ENCODE measurements around the gene SLC22A4.

DNA sequence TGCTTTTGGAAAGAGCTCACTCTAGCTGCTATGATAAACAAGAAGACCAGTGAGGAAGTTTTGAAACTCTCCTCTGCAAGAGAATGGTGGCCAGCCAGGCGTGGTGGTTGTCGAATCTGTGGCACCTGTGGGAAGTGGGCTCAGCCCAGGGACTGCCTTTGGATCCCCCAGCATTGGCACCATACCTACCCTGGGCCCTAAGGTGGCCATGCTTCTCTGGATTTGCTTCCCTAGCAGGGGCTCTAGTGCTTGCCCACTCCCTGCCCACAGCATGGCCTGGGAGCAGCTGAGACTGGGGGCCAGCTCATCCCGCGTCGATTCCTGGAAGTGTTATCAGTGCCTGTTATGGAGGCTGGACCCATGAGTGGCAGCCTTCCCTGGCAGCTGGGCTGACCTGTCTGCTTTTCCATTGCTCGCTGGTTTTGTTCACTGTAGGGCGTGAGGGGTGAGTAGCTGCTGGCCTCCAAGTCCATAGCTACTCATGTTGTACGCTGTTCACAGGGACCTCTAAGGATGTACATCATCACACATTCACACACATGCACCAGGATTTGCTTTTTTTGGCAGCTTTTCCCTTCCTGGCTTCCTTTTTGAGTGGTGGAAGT lies 2.3 kb downstream of the SLC22A4 start:
- TF ChIP-seq, protein P1, sequence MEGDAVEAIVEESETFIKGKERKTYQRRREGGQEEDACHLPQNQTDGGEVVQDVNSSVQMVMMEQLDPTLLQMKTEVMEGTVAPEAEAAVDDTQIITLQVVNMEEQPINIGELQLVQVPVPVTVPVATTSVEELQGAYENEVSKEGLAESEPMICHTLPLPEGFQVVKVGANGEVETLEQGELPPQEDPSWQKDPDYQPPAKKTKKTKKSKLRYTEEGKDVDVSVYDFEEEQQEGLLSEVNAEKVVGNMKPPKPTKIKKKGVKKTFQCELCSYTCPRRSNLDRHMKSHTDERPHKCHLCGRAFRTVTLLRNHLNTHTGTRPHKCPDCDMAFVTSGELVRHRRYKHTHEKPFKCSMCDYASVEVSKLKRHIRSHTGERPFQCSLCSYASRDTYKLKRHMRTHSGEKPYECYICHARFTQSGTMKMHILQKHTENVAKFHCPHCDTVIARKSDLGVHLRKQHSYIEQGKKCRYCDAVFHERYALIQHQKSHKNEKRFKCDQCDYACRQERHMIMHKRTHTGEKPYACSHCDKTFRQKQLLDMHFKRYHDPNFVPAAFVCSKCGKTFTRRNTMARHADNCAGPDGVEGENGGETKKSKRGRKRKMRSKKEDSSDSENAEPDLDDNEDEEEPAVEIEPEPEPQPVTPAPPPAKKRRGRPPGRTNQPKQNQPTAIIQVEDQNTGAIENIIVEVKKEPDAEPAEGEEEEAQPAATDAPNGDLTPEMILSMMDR (IDR thresholded peaks at IDR 0.05) = no peak
- TF ChIP-seq EZH2 (IDR thresholded peaks at IDR 0.05; ENCODE audit: borderline replicate concordance, insufficient read depth, low read depth, low read length, poor library complexity, severe bottlenecking) = no peak
